HepG2 (cell line): ENCODE data around the gene JAGN1. TPM values are rescaled to one million over a fixed set of nuclear protein-coding genes. Genes with fewer than 3 reads are reported as not detected.

Experiments used
- E2F1 ChIP-seq: sonication (generic); formaldehyde crosslinking; IDR thresholded peaks from 2 replicates; pipeline ENCODE4 v1.5.0; 2020; ENCODE audit warnings: missing genetic modification reagents
- GATAD1 ChIP-seq: IDR thresholded peaks from 2 replicates; pipeline ENCODE4 v1.6.1; 2016; ENCODE audit warnings: missing genetic modification reagents, missing compliant biosample characterization
- HNRNPK ChIP-seq: fragments of 200-400 bp; formaldehyde crosslinking; IDR thresholded peaks from 2 replicates; pipeline ENCODE4 v1.6.1; 2018; ENCODE audit warnings: low read length, low read depth, moderate library complexity, mild to moderate bottlenecking; ENCODE audit not compliant: poor library complexity, severe bottlenecking
- MAX ChIP-seq: IDR thresholded peaks from 2 replicates; pipeline ENCODE4 v1.6.1; 2012; ENCODE audit warnings: inconsistent platforms
- PTBP1 ChIP-seq: fragments of 200-400 bp; formaldehyde crosslinking; IDR thresholded peaks from 2 replicates; pipeline ENCODE4 v1.6.1; 2018; ENCODE audit warnings: low read length, low read depth; ENCODE audit not compliant: poor library complexity, severe bottlenecking
- SAP130 ChIP-seq: IDR thresholded peaks from 2 replicates; pipeline ENCODE4 v1.6.1; 2016; ENCODE audit warnings: low read depth
- YY1 ChIP-seq: IDR thresholded peaks from 2 replicates; pipeline ENCODE4 v1.6.1; 2011; ENCODE audit warnings: low read length, low read depth, moderate library complexity, mild to moderate bottlenecking; ENCODE audit not compliant: insufficient read depth, insufficient replicate concordance
- ZBTB40 ChIP-seq, 2 experiments: fragments of 450-650 bp in 1 of 2; sonication (generic) in 1 of 2; formaldehyde crosslinking in 1 of 2; IDR thresholded peaks; 2 replicates each; pipeline versions ENCODE4 v1.6.1 to v1.8.0; 2016 to 2022; ENCODE audit warnings: antibody characterized with exemption in 1 of 2, mild to moderate bottlenecking in 1 of 2, missing genetic modification reagents in 1 of 2
- ZNF282 ChIP-seq: fragments of 450-650 bp; IDR thresholded peaks from 2 replicates; pipeline ENCODE4 v1.6.1; 2018; ENCODE audit not compliant: partially characterized antibody
- ZNF432 ChIP-seq: sonication (generic); formaldehyde crosslinking; IDR thresholded peaks from 2 replicates; pipeline ENCODE4 v1.5.0; 2020; ENCODE audit warnings: missing genetic modification reagents, mild to moderate bottlenecking, borderline replicate concordance
- ZNF704 ChIP-seq: sonication (generic); formaldehyde crosslinking; IDR thresholded peaks from 2 replicates; pipeline ENCODE4 v1.8.1; 2023; ENCODE audit warnings: mild to moderate bottlenecking, inconsistent platforms, moderate library complexity, missing genetic modification reagents, borderline replicate concordance
- ZUFSP ChIP-seq: sonication (generic); formaldehyde crosslinking; IDR thresholded peaks from 2 replicates; pipeline ENCODE4 v1.9.0; 2021; ENCODE audit warnings: missing genetic modification reagents, mild to moderate bottlenecking, borderline replicate concordance
- polyA plus RNA-seq, 8 experiments: library from polyadenylated mRNA; depleted of rRNA in 3 of 8; stranded (reverse) in 7 of 8; unstranded in 1 of 8; fragments of >200 nt; fragmentation: Illumina TruSeq in 4 of 8; extraction: Trizol in 4 of 8; gene quantifications; 2 replicates each; pipeline versions ENCODE4 v1.2.1 to v1.2.3, GENCODE V29; 2011 to 2016; ENCODE audit warnings: low read depth in 4 of 8, missing spikeins in 1 of 8, mixed read lengths in 1 of 8; ENCODE audit not compliant: insufficient read depth in 1 of 8
- total RNA-seq, 5 experiments: library from RNA; depleted of rRNA; stranded (reverse); fragments of >200 nt; fragmentation: Illumina TruSeq; extraction: Trizol; gene quantifications; 2 replicates each; pipeline ENCODE4 v1.2.3, GENCODE V29; 2016; ENCODE audit warnings: low read depth in 1 of 5

Gene JAGN1
- total and polyA plus RNA-seq, 2 of the 13 experiments (the other 11 are each of a cell fraction or from before 2014, with no cell fraction given) = 49.9 to 50.9 TPM

- TF ChIP-seq ZBTB40 (IDR thresholded peaks at IDR 0.05) (no peak), ZBTB40 (CRISPR knock-in tag; IDR thresholded peaks at IDR 0.05) (0 out of 2 replicates have a peak, but pooled peaks have one; percentile 35), E2F1 (CRISPR knock-in tag) (no peak), ZNF704 (CRISPR knock-in tag) (no peak), ZUFSP (CRISPR knock-in tag) (no peak), HNRNPK (no peak), MAX (peak; percentile 65; the same call in 1 of the 2 replicates), YY1 (no peak), GATAD1 (CRISPR knock-in tag) (0 out of 2 replicates have a peak, but pooled peaks have one; percentile 40), PTBP1 (no peak), SAP130 (peak; percentile 85), ZNF282 (no peak), ZNF432 (CRISPR knock-in tag) (no peak)
Measured at GRCh38 chr3:9916734-9917680, 26.6 kb downstream of the JAGN1 start, which contains the start of gene IL17RC (continued).
